Endothelial cell of umbilical vein (primary cell): ENCODE measurements around the gene FYB2.

Experiments
- CTCF ChIP-seq, 2 donors: IDR thresholded peaks; 1 replicate in 1 of 2; 2 replicates in 1 of 2; pipeline ENCODE4 v1.5.1; 2011; ENCODE audit warnings: low read length in 2 of 2, mild to moderate bottlenecking in 2 of 2, moderate library complexity in 2 of 2, control low read depth in 1 of 2, inconsistent platforms in 1 of 2, low read depth in 1 of 2; ENCODE audit not compliant: insufficient read depth in 1 of 2; ENCODE audit errors: extremely low read depth in 1 of 2
- EZH2 ChIP-seq: IDR thresholded peaks from 2 replicates; pipeline ENCODE4 v1.6.1; 2012; ENCODE audit warnings: borderline replicate concordance, low read depth, mild to moderate bottlenecking, moderate library complexity, low read length, inconsistent platforms; ENCODE audit not compliant: severe bottlenecking
- POLR2A ChIP-seq: IDR thresholded peaks from 2 replicates; pipeline ENCODE4 v1.6.1; 2012; ENCODE audit warnings: low read depth, mild to moderate bottlenecking, control low read depth, low read length
- POLR2AphosphoS5 ChIP-seq: IDR thresholded peaks from 2 replicates; pipeline ENCODE4 v1.6.1; 2012; ENCODE audit warnings: low read depth, mild to moderate bottlenecking, control low read depth, low read length, moderate library complexity; ENCODE audit not compliant: insufficient read depth
- TF ChIP-seq, protein P1 (sequence below): IDR thresholded peaks from 2 replicates; pipeline ENCODE4 v1.6.1; 2011; ENCODE audit not compliant: insufficient read depth, insufficient read length

- TF ChIP-seq POLR2A (no peak), POLR2AphosphoS5 (no peak), CTCF (IDR thresholded peaks at IDR 0.05; ENCODE audit: extremely low read depth in 1 of 2, insufficient read depth in 1 of 2, low read depth in 1 of 2, low read length in 2 of 2) (no peak), EZH2 (no peak)
- TF ChIP-seq, protein P1, sequence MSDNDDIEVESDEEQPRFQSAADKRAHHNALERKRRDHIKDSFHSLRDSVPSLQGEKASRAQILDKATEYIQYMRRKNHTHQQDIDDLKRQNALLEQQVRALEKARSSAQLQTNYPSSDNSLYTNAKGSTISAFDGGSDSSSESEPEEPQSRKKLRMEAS, result no peak
Measured at GRCh38 chr1:56806804-56807203, 12.4 kb downstream of the FYB2 start.
